Measurements from ENCODE around the gene TNNT3. TPM values are rescaled to one million over a fixed set of nuclear protein-coding genes. Genes with fewer than 3 reads are reported as not detected.

TNNT3 gene
- polyA plus RNA-seq, 5 donors = 2.5 to 291 (median 4.9) TPM

GRCh38 chr11:1894759-1895158 lies 24.7 kb upstream of the TNNT3 start:
- no peak for DNase-seq

GRCh38 chr11:1896468-1896867 lies 23.0 kb upstream of the TNNT3 start:
- DNase-seq = no peak

GRCh38 chr11:1896923-1897322 lies 22.6 kb upstream of the TNNT3 start:
- DNase-seq = no peak

GRCh38 chr11:1899090-1899489 lies 20.4 kb upstream of the TNNT3 start:
- DNase-seq = no peak

DNA sequence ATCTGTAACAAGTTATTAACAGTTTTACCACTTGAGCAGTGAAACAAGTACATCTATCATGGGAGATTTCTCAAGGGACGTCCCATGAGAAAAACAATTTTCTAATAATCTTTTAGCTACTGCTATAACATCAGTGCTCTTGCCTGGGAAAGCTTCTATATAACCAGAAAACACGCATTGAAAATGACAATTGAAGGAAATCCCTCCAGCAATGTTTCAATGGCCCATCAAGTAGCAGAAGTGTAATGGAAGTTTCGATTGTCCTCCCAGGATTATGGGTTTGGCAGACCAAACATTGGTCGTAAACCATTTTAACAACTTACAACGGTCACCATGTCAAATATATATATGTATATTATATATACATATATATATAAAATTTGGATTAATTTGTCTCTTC lies 19.8 kb upstream of the TNNT3 start:
- no peak for DNase-seq

- DNase-seq = no peak
Observed at GRCh38 chr11:1906181-1906580, 13.3 kb upstream of the TNNT3 start.

GRCh38 chr11:1906611-1907423 lies 12.7 kb upstream of the TNNT3 start:
- no peak for DNase-seq

DNA sequence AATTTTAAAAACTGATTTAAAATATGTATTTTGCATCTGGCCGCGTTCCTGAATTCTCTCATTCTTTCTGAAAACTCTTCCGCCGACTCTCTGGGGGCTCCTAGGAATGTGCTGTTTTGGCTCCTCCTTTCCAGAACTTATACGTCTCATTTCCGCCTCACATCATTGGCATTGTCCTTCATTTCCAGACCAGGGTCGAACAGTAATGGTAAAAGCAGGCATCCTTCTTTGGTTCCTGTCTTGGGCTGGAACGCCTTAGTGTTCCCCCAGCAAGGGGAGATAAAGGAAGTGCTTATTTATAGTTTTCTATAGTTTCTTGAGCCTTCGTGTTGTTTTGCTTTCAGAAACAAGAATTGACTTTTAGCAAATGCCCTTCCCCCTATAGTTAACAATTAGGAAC lies 10.9 kb upstream of the TNNT3 start:
- peak; percentile 72 to 77 for DNase-seq

DNA sequence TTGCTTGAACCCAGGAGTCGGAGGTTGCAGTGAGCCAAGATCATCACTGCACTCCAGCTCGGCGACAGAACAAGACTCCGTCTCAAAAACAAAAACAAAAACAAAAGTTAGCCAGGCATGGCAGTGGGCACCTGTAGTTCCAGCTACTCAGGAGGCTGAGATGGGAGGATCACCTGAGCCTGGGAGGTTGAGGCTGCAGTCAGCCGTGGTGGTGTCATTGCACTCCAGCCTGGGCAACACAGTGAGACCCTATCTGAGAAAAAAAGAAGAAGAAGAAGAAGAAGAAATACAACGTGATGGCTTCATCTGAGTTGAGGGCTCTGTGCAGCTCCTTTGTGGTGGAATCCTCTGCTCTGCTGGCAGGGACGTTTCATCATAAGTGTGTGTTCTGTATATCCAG lies 10.0 kb upstream of the TNNT3 start:
- no peak for DNase-seq

- DNase-seq = no peak
Observed at GRCh38 chr11:1912289-1912878, 7.1 kb upstream of the TNNT3 start.

DNA sequence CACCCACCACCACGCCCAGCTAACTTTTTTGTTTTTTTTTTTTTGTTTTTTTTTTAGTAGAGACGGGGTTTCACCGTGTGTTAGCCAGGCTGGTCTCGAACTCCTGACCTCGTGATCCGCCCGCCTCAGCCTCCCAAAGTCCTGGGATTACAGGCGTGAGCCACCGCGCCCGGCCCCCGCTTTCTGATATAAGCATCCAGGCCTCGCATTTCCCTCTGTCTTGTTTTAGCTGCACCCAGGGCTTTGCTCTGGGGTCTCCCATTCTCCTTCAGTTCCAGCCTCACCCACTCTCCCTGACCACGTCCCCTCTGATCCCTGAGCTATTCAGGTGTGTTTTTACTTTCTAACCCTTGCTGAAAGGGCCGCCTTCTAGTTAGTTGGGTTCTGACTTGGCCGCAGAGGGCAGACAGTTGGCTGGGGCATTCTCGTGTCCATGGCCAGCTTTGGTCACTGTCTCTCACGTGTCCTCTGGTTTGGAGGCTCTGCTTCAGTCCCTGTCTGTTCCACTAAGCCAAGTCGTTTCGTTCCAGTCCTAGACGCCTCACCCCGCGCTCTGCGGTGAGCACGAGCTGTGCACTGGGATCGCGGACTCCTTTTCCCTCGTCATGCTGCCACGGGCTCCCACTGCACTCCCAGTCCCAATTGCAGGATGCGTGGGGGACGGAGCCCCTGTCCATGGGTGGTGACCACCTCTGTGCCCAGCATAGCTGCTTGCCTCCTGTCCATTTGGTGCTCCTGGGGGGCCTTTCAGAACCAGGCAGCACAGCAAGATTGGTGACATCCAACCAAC lies 6.0 kb upstream of the TNNT3 start:
- no peak for DNase-seq

- no peak for DNase-seq
Observed at GRCh38 chr11:1915795-1916131, 3.7 kb upstream of the TNNT3 start.

DNA sequence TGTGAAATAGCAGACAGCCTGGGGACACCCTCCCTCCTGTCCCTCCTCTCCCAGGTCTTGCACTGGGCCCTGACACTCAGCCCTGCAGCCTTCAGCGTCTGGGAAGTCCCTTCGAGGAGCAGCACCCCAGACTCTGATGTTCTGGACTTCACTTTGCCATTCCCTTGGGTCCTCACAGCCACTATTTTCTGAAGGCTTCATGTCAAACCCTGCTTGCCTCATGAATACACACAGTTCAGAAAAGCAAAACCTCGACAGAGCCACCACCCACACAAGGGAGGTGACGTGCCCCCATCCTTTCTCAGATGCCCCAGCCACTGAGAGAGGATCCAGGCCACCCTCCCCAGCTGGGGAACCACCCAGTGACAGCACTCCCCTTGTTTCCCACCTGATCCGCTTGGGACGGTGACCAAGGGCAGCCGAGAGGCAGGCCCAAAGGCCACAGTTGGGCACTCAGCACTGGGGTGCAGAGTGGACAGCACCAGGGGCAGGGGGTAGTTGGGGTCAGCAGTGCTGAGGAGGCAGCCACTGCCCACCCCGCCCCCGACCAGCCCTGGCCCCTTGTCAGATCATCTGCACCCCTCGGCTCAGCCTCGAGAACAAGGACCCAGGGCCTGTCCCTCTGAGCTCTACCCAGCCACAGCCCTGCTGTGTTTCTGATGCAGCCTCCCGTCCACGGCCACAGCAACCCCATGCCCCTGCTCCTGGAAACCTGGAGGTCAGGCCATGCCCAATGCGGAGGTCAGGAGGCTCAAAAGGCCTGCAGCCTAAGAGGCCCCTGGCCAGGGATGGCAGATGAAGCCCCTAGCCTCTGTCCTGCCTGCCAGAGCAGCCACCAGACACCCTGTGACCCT lies 3.1 kb upstream of the TNNT3 start:
- no peak for DNase-seq

DNA sequence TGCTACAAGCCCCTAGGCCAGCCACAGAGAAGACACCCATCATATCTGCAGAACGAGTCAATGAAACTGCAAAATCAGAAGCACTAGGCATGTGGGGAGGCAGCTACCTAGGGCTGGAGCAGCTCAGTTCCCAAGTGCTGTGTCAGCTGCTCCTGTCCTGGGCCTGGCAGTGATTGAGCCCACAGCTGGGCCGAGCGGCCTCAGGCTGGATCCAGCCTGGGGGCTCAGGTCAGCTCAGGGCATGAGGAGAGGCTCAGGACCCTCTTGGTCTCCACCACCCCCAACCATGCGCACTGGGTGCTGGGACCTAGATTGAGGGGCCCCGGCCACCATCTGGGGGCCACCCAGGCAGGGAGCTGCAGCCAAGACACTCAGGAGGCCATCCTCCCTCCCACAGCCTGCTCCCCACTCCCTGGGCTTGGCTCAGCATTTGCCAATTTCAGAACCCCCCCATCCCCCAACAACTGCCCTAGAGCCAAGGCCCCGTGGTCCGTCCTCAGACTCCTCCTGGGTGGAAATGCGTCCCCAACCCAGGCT lies 2.4 kb upstream of the TNNT3 start:
- peak in 1 of 2 donors; percentile 52 for DNase-seq

DNA sequence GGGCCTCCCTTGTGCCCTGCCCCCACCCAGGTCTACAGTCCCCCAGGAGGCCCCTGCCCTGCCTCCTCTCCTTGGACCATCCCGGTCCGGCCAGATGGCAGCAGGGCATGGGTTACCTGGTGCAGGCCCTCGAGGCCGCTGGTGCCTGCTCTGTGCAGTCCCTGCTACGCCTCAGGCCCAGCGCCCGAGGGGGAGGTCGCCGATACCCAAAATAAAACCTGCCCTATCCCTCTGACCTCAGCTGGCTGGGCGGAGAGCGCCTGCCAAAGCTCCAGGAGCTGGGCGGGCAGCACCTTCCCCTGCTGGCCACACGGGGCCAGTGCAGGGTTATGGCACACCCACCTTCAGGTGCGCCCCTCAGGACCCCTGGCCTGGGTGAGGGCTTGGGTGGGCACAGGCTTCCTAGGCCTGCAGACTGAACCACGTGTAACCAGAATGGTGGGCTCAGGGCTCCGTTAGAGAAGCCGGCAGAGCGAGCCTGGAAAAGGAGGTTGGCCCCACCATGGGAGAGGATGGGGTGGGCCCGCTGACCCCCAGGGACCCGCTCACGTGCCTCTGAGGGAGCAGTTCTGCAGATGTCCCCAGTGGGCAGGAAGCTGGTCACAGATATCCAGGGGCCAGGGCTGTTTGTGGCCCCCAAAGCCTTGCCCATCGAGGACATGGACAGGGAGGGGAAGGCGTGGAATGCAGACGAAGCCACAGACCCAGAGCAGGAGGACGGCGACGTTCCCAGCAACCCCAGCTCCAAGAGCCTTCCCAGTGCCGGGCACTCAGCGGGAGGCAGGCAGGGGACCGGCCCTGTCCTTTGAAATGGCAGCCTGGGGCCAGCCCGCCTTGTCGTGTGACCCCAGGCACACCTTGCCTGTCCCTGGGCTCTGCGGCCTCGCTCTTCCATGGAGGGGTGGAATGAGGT lies 1.7 kb upstream of the TNNT3 start:
- no peak for DNase-seq

DNA sequence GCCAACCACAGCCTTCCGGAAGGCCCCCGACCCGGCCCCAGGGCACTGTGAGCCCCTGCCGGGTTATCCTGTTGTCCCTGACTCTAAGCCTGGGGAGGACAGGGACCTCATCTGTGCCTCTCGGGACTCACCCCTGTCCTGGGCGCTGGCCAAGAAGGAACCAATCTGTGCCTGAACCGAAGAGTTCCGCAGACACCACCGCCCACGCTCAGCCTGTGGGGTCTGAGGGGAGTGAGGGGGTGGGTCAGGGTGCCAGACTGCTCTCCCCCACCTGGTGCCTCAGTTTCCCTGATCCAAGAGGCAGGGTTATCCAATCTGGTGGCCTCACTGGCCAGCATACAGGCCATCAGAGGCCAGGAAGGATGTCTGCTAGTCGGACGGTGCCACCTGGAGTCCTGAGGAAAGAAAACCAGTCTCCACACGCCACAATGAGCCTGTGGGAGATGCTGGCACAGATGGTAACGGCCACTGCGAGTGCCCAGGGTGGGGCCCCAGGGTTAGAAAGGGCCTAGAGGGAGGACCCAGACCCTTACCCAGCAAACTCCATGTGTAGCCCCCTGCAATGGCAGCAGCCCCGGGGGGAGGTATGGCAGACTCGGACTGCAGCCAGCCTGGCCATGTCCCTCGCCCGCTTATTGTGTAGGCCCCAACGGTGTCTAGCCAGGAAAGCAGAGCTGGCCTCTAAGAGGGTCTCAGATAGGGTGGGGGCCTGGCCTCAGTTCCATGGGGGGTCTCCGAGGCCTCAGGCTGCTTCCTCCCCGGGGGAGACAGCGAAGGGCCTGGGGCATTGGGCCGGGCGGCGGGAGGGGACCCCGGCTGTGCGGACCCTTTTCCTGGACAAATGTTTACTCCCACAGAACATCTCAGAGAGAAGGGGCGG lies 827 bp upstream of the TNNT3 start:
- DNase-seq = no peak

DNA sequence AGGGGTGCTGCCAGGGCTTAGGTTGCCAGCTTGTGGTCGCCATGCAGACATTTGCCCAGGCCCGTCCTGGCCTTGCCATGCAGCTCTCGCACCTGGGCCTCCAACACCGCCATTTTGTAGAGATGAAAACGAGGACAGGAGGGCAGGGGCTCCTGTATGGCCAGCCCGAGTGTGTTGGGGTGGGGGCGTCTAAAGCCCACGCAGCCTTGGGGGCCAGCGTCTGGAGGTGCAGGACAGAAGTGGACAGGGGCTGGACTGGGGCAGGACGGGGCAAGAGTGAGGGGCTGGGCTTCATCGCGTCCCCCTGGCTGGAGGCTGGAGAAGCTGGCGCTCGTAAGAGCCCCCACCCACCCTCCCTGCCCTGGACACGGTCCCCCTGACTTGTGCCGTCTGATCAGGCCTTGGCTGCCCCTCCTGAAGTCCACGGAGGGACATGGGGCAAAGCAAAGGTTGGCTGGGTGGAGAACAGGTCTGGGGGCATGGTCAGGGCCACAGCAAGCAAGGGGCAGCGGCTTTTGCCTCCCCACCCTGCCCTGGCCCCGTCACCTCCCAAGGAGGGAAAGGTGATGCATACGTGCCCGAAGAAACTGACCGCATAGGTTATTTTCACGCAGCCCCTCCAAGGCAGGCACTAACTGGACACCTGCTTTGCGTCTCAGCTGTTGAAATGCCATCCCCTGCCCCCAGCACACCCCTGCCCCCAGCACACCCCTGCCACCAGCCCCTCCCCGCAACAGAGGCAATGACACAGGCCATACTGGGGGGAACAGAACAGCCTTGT lies 815 bp downstream of the TNNT3 start:
- no peak for DNase-seq

- DNase-seq = no peak
Observed at GRCh38 chr11:1920909-1921573, 1.5 kb downstream of the TNNT3 start.

Data from right lung (tissue), 5 donors.